GM19438 (cell line): ENCODE measurements around the gene IAH1.
A peak's percentile ranks its signal among the peaks of the same experiment; 100 is the strongest.

Experiments
- ATAC-seq: cut with Tn5 transposase; IDR thresholded peaks from one replicate; pipeline ENCODE4 v1.9.1; 2021; ENCODE audit warnings: low read depth; ENCODE audit not compliant: unreplicated experiment

Gene IAH1, protein sequence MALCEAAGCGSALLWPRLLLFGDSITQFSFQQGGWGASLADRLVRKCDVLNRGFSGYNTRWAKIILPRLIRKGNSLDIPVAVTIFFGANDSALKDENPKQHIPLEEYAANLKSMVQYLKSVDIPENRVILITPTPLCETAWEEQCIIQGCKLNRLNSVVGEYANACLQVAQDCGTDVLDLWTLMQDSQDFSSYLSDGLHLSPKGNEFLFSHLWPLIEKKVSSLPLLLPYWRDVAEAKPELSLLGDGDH

GRCh38 chr2:9474361-9475057 is at the start of gene IAH1:
IAH1 (plus strand) TSS chr2:9474551; CDS start chr2:9474567, 16 bp downstream.
- ATAC-seq = peak; percentile 67

DNA sequence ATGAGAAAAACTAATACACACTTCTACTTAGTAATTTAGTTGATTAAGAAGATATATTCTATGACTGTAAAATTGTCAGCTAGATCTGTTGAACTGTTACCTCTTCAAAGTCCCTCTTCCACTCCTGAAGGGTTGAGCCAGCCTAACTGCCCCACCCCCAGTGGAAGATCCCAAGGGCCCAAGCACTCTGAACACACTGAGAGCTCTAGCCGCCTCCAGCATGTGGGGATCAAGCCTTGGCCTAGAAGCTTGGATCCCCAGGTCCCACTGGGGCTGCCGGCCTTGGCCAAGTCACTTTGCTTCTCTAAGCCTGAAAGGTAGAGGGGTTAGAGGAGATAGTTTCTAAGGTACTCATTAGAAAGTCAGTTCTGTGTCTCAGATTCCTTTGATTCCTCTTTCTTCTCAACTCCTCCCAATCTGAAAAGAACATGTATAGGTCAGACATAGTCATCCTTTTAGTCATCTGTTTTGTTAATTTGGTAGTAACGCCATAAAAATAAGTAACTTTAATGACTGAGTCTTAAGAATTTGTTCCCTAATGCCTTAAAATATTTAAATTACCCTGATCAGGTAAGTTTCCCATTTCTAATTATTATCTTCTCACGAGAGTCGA is 45.3 kb upstream of the IAH1 start:
- ATAC-seq = no peak

DNA sequence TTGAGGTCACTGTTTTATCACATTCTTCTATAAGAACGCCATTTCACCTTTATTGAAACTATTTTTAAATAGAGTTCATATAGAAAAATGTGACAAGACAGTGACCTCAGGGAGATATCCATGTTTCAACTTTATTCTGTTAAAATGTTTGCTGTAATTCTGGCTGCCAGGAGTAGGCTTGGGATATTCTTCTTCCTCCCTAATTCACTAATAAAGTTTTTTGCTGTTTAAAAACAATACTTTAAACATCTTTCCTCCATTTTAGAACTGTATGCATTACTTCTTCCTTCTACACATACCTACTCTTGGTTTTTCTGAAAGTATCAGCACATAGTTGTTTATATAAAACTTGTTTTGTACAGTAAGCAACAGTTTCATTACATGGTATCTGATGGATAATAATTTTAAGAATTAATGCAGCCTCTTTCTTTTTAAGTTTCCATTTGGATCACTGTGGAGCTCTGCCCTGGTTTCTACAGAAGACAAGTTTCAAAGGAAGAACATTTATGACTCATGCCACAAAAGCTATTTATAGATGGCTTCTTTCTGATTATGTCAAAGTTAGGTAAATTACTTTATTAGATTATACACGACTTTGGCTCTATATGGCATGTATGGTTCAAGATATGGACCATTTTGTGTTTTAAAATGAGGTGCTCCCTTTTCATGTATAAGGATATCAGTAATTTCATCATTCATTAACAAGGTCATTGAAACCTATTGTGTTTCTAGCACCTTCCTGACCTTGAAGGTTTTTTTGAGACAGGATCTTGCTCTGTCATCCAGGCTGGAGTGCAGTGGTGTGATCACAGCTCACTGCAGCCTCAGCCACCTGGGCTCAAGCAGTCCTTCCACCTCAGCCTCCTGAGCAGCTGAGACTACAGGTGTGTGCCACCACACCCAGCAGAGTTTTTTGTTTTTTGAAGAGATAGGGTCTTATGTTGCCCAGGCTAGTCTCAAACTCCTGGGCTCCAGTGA is 43.7 kb upstream of the IAH1 start:
- no peak for ATAC-seq

DNA sequence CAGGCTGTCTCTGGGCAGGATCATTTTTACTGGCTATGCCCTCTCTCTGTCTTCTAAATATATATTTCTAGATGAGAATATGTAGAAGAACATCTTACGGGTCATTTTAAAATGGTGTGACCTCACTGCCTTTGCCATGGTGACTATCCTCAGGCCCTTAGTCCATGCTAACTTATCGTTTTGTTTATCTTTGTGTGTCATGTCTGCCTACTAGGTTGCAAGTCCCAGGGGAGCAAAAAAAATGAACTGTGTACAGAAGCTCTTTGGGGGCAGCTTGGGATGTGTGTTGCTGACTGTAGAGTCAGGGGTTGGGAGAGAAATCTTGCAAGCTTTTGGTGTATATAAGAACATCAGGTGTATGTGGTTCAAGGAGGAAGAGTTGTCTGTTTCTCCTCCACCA is 39.9 kb upstream of the IAH1 start:
- no peak for ATAC-seq

DNA sequence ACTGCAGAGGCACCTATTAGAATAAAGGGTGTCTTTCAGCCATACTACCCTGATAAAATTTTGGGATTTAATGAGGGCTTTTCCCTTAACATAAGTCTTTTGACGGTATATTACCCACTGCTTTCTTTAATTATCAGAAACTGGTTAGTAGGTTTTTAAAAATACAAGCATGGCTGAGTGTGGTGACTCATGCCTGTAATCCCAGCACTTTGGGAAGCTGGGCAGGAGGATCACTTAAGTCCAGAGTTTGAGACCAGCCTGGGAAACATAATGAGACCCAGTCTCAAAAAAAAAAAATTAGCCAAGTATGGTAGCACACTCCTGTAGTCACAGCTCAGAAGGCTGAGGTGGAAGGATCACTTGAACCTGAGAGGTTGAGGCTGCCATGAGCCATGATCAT is 34.8 kb upstream of the IAH1 start:
- no peak for ATAC-seq

DNA sequence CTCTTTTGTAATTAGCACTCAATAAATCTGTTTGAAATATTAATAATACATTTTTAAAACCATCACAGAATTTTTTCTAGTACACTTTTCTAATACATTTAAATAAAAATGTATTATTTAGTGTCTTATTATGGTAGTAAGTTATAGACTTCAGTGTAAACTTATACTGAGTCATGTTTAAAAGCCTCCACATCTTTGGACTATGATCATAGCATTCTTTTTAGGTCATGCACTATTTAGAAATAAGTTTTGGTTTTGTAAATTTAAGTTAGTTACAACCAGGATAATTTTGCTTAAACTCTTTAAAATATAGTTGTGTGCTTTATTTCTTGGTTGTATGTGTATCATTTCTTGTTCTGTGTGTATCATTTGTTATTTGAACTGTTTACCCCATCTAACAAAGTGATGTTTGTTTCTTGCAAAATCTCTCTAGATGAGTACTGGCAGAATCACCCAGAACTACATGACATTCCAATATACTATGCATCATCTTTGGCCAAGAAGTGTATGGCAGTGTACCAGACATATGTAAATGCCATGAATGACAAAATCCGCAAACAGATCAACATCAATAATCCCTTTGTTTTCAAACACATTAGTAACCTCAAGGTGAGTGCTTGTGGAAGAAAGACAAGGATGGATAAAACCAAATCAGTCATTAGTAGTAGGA is 34.2 kb upstream of the IAH1 start:
- no peak for ATAC-seq

GRCh38 chr2:9441556-9441955 is 32.8 kb upstream of the IAH1 start:
- ATAC-seq = no peak

GRCh38 chr2:9443526-9443925 is 30.8 kb upstream of the IAH1 start:
- no peak for ATAC-seq

- no peak for ATAC-seq
These were observed 29.3 kb upstream of the IAH1 start for GRCh38 chr2:9445089-9445488.

GRCh38 chr2:9451231-9451630 is 23.1 kb upstream of the IAH1 start:
- no peak for ATAC-seq

GRCh38 chr2:9460441-9461017 is 13.8 kb upstream of the IAH1 start:
- ATAC-seq = no peak

GRCh38 chr2:9461079-9461478 is 13.3 kb upstream of the IAH1 start:
- no peak for ATAC-seq

DNA sequence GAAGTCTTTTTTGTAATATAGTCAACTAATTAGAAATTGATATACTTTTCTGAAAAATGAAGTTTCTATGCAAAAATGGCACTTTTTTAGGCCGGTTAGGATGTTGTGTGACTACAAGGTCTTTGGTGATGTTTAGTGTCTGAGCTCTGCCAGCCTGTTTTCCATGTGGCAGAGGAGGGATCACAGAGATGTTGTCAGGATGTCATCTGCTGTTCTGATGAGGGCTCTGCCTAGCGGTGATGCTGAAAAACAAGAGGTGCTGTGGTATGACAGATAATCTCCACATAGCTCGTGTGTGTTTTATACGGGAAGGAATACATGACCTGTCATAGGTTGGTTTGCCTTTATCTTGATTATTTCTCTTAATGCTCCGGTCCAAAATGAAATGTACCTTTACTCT is 12.0 kb upstream of the IAH1 start:
- ATAC-seq = no peak

DNA sequence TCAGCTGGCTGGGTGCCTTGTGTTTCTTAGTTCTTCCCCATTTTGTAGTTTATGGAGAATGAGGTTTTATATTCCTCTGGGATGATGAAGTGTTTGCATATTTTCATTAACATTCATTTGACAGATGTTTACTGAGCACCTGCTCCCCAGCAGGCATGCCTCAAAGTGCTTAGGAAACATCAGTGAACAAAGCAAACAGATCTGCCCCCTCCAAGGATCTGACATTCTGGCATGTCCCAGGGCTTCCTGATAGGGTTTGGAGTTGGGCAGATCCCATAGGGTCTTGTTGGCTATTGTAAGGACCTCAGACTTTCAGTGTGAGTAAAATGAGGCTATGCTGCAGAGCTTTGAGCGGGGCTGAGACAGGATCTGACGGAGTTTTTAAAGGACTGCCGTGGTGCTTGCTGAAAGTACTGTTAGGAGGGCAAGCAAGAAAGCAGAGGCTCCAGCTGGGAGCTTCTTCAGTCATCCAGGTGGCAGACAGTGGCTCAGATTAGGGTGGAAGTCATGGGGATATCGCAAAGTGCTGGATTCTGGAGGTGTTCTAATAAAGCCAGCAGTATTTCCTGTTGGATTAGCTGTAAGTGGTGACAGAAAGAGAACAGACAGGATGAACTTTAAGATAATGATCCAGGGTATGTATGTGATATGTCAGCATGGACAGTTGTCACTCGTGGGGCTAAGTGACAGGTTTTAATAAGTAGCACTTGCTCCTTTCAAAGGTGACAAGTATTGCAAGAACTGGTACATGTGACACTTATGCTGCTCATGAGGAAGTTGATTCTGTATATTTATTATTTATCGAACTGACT is 11.3 kb upstream of the IAH1 start:
- no peak for ATAC-seq

DNA sequence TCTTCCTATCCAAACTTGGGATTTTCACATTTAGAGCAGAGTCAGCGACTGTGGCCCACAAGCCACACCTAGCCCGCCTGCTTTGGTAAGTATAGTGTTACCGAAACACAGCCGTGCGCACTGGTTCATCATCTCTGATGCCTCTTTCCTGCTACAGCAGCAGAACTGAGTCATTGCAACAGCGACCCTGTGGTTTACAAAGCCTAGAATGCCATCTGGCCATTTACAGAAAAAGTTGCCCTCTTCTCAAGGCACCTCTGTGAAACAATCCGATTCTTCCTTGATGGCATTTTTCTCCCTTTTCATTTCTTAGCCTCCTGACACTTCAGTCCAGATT is 10.7 kb upstream of the IAH1 start:
- no peak for ATAC-seq

DNA sequence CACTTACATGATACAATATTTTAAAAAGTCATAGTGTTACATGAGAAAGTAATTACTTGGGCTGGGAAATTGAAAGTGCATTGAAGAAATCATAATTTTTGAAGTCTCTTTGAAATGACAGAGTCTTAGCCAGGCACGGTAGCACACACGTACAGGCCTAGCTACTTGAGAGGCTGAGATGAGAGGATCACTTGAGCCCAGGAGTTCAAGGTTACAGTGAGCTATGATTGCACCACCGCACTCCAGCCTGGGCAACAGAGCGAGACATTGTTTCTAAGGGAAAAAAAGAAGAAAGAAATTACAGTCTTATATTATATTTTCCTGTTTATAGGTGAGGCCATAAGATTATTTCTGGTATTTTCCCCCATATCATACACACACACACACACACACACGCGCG is 9.2 kb upstream of the IAH1 start:
- ATAC-seq = no peak

- ATAC-seq = no peak
These were observed 8.1 kb upstream of the IAH1 start for GRCh38 chr2:9466147-9466683.

- ATAC-seq = no peak
These were observed 6.7 kb upstream of the IAH1 start for GRCh38 chr2:9467687-9468086.

DNA sequence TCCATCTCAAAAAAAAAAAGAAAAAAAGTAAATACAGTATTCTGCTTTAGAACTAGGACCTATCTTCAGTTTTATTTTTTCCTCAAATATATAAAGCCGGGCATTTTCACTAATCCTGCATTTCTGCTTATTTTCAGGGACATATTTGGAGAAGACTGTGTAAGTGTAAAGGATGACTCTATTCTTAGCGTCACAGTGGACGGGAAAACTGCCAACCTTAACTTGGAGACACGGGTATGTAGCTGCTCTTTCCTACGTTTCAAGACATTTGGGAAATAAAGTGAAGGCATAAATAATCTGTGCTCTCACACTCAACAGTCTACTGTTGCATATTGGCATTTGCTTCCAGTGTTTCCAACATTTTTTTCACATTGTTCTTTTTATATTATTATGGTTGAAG is 3.1 kb upstream of the IAH1 start:
- ATAC-seq = no peak
